GM12891 (cell line): ENCODE data around the gene LRRC8D.

ENCODE experiments used
- POLR2A ChIP-seq: IDR thresholded peaks from 2 replicates; pipeline ENCODE4 v1.6.1; 2011; ENCODE audit warnings: low read depth, low read length, control low read depth
- POLR2AphosphoS5 ChIP-seq: IDR thresholded peaks from 2 replicates; pipeline ENCODE4 v1.6.1; 2011; ENCODE audit warnings: low read depth, low read length, control low read depth
- TAF1 ChIP-seq: IDR thresholded peaks from 2 replicates; pipeline ENCODE4 v1.6.1; 2011; ENCODE audit warnings: low read depth, low read length, control low read depth

GRCh38 chr1:89949991-89950624 lies 129.3 kb downstream of the LRRC8D start:
- TF ChIP-seq POLR2AphosphoS5 (no peak), POLR2A (no peak), TAF1 (no peak)
